Measurements from ENCODE around the gene SLC6A13. TPM values are rescaled to one million over a fixed set of nuclear protein-coding genes. Genes with fewer than 3 reads are reported as not detected.
"Not testable (repeated sequence)": the region's sequence is repeated elsewhere in the genome, so short reads cannot be mapped to it uniquely, and the experiment has no call there.

SLC6A13 gene
- 10 to 100 TPM in 3 of 6 experiments, 1 to 10 TPM in 3; 2.0 to 70.6 (median 14.4) TPM for total RNA-seq
- long read RNA-seq, partial matches to known transcripts = 1 of 2 reads
- long read RNA-seq, other reads (novel, unspliced or antisense) = 1 of 2 reads

DNA sequence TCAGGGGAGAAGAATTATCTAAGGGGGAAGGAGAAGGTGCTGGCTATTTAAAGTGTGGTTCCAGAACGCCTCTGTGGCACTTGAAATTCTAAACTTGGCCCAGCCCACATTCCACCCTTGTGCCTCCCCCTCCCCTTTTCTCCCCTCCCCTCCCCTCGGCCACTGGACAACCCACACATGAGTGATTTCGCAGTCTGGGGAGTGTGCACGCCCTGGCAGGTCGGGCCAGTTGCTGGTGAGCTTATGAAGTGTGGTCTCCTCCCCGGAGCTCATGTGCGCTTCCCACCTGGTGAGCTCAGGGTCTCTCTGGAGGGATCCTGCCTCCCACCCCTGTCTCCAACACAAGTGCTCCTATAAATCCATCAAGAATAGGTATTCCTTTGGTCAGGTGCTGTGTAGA is at the start of gene SLC6A13:
TSS of gene SLC6A13 (minus strand) at position 20 of the 400 bp plus-strand sequence. CDS start 2,784 bp downstream, outside the sequence.
- no peak within 1 kb of the TSS for H3K4me3 ChIP-seq
- no peak within 1 kb of the TSS for H3K27ac ChIP-seq
- no peaks in the 10 kb centered on the region for H3K9me3 ChIP-seq
- no peak for DNase-seq
- intact Hi-C loops (cut with DNase I) = no loop called here
- peaks cover 0 to 7% (median under 1%) of the 10 kb centered on the region in 4 donors for H3K4me1 ChIP-seq
- WGBS (ENCODE audit: insufficient coverage, low coverage, low lambda C conversion rate, missing lambda C conversion rate) = 69% methylated on average over 3 of the region's 7 CpGs
- TF ChIP-seq POLR2A (IDR thresholded peaks at IDR 0.05) (no peak), CTCF (IDR thresholded peaks at IDR 0.05) (no peak)
- no peaks in the 10 kb centered on the region for H3K36me3 ChIP-seq
- no peak for ATAC-seq
- no peaks in the 10 kb centered on the region for H3K27me3 ChIP-seq

DNA sequence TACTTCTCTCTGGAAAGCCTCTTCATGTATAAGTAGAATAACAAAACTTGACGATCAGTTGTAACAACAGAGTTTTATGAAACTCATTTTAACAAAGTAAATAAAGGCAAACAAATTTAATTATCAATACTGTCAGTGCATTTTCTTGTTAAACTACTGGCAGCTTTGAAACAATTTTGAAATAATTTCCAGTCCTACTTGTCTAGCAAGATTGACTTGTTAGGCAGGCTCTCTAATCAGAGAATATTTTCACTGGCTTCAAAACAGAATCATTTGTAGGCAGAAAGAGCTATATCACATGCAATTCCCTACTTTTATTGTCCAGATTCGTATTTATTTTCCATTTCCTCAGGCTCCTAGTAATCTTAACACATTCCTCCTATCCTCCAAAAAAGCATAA is 45.9 kb upstream of the SLC6A13 start:
- no peak for DNase-seq
- WGBS (ENCODE audit: insufficient coverage, low coverage, low lambda C conversion rate, missing lambda C conversion rate) = 91% methylated on average over 2 of the region's 2 CpGs
- Histone ChIP-seq H3K27me3 (no peaks in the 10 kb centered on the region), H3K9me3 (no peaks in the 10 kb centered on the region), H3K4me3 (no peak overlapping the region), H3K36me3 (peaks cover 10 to 81% (median 40%) of the 10 kb centered on the region in 4 donors), H3K4me1 (no peaks in the 10 kb centered on the region), H3K27ac (no peak overlapping the region)
- no peak for ATAC-seq
- intact Hi-C loops (cut with DNase I) = no loop called here
- TF ChIP-seq POLR2A (IDR thresholded peaks at IDR 0.05) (no peak), CTCF (IDR thresholded peaks at IDR 0.05) (no peak)

DNA sequence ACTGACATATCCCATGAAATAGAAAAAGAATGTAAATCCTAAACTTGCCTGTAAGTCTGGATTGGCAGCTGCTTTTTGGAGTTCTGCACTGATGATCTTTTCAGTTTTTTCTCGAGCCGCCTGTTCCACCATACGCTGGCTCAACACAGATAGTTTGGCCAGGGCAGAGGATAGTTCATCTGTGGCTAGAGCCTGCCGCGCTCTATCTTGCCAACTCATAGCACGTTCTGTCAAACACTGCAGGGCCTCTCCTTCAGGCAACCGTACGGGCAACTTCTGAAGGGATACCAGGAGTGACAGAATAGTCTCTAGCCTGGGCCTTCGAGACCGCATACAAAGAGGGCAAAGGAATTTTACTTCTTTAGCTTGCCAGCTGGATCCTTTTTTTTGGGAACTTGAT is 44.8 kb upstream of the SLC6A13 start:
- TF ChIP-seq CTCF (IDR thresholded peaks at IDR 0.05) (no peak), POLR2A (IDR thresholded peaks at IDR 0.05) (no peak)
- no peak for ATAC-seq
- H3K4me1 ChIP-seq = no peaks in the 10 kb centered on the region
- peaks cover 10 to 72% (median 39%) of the 10 kb centered on the region in 4 donors for H3K36me3 ChIP-seq
- intact Hi-C loops (cut with DNase I) = no loop called here
- no peak for DNase-seq
- H3K27me3 ChIP-seq = no peaks in the 10 kb centered on the region
- H3K4me3 ChIP-seq = no peak overlapping the region
- no peak overlapping the region for H3K27ac ChIP-seq
- 100% methylated on average over 6 of the region's 10 CpGs for WGBS (ENCODE audit: insufficient coverage, low coverage, low lambda C conversion rate, missing lambda C conversion rate)
- H3K9me3 ChIP-seq = no peaks in the 10 kb centered on the region

DNA sequence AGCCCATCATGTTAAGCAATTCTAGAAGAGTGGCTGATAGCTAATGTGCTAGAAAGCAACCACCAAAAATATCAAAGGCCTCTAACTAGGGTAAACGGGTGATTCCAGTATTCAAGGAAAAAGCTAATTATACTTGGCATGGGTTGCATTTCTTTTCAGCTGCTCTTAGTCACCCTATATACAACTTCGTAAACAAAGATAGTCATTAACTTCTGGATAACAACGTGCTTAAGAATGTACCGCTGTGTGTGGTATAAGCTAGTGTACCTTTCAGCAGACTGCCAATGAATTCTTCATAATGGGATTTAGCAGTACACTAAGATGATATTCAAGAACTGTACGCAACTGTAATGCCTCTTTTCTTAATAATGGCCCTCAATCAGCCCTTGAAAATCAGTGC is 42.2 kb upstream of the SLC6A13 start:
- Histone ChIP-seq H3K27me3 (no peaks in the 10 kb centered on the region), H3K36me3 (peaks cover under 1 to 50% (median 26%) of the 10 kb centered on the region in 4 donors), H3K4me1 (no peaks in the 10 kb centered on the region), H3K4me3 (no peak overlapping the region), H3K27ac (no peak overlapping the region), H3K9me3 (no peaks in the 10 kb centered on the region)
- WGBS (ENCODE audit: insufficient coverage, low coverage, low lambda C conversion rate, missing lambda C conversion rate) = 94% methylated on average over 5 of the region's 5 CpGs
- ATAC-seq (no peak), DNase-seq (no peak)
- intact Hi-C loops (cut with DNase I) = no loop called here
- TF ChIP-seq CTCF (IDR thresholded peaks at IDR 0.05) (no peak), POLR2A (IDR thresholded peaks at IDR 0.05) (no peak)

DNA sequence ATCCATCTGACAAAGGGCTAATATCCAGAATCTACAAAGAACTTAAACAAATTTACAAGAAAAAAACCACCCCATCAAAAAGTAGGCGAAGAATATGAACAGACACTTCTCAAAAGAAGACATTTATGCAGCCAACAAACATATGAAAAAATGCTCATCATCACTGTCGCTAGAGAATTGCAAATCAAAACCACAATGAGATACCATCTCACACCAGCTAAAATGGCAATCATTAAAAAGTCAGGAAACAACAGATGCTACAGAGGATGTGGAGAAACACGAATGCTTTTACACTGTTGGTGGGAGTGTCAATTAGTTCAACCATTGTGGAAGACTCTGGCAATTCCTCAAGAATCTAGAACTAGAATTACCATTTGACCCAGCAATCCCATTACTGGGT is 40.1 kb upstream of the SLC6A13 start:
- peaks cover 0 to 29% (median 20%) of the 10 kb centered on the region in 4 donors for H3K36me3 ChIP-seq
- H3K4me1 ChIP-seq; DNase-seq; ATAC-seq; intact Hi-C loops (cut with DNase I); H3K4me3 ChIP-seq; H3K27ac ChIP-seq; H3K9me3 ChIP-seq; H3K27me3 ChIP-seq: not testable (repeated sequence)
- WGBS (ENCODE audit: insufficient coverage, low coverage, low lambda C conversion rate, missing lambda C conversion rate) = 70% methylated on average over 3 of the region's 3 CpGs

DNA sequence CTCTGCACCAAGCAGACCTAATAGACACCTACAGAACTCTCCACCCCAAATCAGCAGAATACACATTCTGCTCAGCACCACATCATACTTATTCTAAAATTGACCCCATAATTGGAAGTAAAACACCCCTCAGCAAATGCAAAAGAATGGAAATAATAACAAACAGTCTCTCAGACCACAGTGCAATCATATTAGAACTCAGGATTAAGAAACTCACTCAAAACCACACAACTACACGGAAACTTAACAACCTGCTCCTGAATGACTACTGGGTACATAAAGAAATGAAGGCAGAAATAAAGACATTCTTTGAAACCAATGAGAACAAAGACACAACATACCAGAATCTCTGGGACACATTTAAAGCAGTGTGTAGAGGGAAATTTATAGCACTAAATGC is 37.5 kb upstream of the SLC6A13 start:
- DNase-seq; intact Hi-C loops (cut with DNase I); H3K4me1 ChIP-seq; H3K27ac ChIP-seq; H3K4me3 ChIP-seq; H3K27me3 ChIP-seq; ATAC-seq; H3K9me3 ChIP-seq: not testable (repeated sequence)
- H3K36me3 ChIP-seq = peaks cover 0 to 30% (median 12%) of the 10 kb centered on the region in 4 donors
- WGBS (ENCODE audit: insufficient coverage, low coverage, low lambda C conversion rate, missing lambda C conversion rate) = 75% methylated on average over 1 of the region's 1 CpG

- H3K4me1 ChIP-seq; ATAC-seq; H3K27ac ChIP-seq; H3K9me3 ChIP-seq; H3K27me3 ChIP-seq; DNase-seq; H3K4me3 ChIP-seq; intact Hi-C loops (cut with DNase I): not testable (repeated sequence)
- peaks cover 0 to 36% (median 12%) of the 10 kb centered on the region in 4 donors for H3K36me3 ChIP-seq
- WGBS (ENCODE audit: insufficient coverage, low coverage, low lambda C conversion rate, missing lambda C conversion rate) = 83% methylated on average over 5 of the region's 5 CpGs
Measured at GRCh38 chr12:299511-299910, 36.9 kb upstream of the SLC6A13 start.

DNA sequence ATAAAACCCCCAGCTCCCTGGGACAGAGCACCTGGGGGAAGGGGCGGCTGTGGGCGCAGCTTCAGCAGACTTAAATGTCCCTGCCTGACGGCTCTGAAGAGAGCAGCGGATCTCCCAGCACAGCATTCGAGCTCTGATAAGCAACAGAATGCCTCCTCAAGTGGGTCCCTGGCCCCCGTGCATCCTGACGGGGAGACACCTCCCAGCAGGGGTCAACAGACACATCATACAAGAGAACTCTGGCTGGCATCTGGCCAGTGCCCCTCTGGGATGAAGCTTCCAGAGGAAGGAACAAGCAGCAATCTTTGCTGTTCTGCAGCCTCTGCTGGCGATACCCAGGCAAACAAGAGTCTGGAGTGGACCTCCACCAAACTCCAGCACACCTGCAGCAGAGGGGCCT is 35.4 kb upstream of the SLC6A13 start:
- H3K27me3 ChIP-seq; H3K4me3 ChIP-seq; H3K27ac ChIP-seq; ATAC-seq; H3K4me1 ChIP-seq; H3K9me3 ChIP-seq; DNase-seq; intact Hi-C loops (cut with DNase I): not testable (repeated sequence)
- WGBS (ENCODE audit: insufficient coverage, low coverage, low lambda C conversion rate, missing lambda C conversion rate) = no CpG with 5 or more reads among the region's 8 CpGs
- H3K36me3 ChIP-seq = peaks cover 0 to 42% (median 12%) of the 10 kb centered on the region in 4 donors

Measured in right lobe of liver (tissue), 6 donors.